ENCODE data around the gene INPP1. TPM values are rescaled to one million over a fixed set of nuclear protein-coding genes. Genes with fewer than 3 reads are reported as not detected.

Gene INPP1
- total and polyA plus RNA-seq, 7 donors: 11.9 to 28.4 (median 17.1) TPM

- Histone ChIP-seq H3K27me3 (ENCODE audit: insufficient read depth in 3 of 3, low read length in 2 of 3) (no peaks in the 10 kb centered on the region), H3K9me3 (no peaks in the 10 kb centered on the region), H3K27ac (no peak overlapping the region), H3K36me3 (ENCODE audit: insufficient read depth in 1 of 2, low read depth in 1 of 2) (no peaks in the 10 kb centered on the region), H3K4me3 (no peak overlapping the region), H3K4me1 (no peaks in the 10 kb centered on the region)
- no peak for TF ChIP-seq CTCF (IDR thresholded peaks at IDR 0.05)
- DNase-seq (no peak), ATAC-seq (no peak)
- 41 to 59% (median 53%) methylated on average over 1 of the region's 1 CpG for WGBS, 3 donors
- intact Hi-C loops (cut with DNase I): no loop called here
Observed at GRCh38 chr2:190420801-190421200, 77.4 kb downstream of the INPP1 start.

Other genes with a start within 250 kb of the INPP1 start
- 10 to 100 TPM; 17.8 to 39.0 (median 28.4) TPM for gene HIBCH, start 23.8 kb upstream of the INPP1 start, total RNA-seq
- gene HIBCH, start 23.8 kb upstream of the INPP1 start, polyA plus RNA-seq: 10 to 100 TPM; 17.3 to 22.3 (median 20.0) TPM
- gene MFSD6, start 64.8 kb downstream of the INPP1 start, total RNA-seq: 1 to 10 TPM; 4.0 to 9.4 (median 5.2) TPM
- gene MFSD6, start 64.8 kb downstream of the INPP1 start, polyA plus RNA-seq: 1 to 10 TPM; 2.6 to 5.5 (median 4.0) TPM
- 1 to 10 TPM in 2 of 4 donors, under 1 TPM in 2; 0.86 to 2.0 (median 1.3) TPM for gene NEMP2, start 191.1 kb downstream of the INPP1 start, total RNA-seq
- under 1 TPM; 0.21 to 0.39 (median 0.38) TPM for gene NEMP2, start 191.1 kb downstream of the INPP1 start, polyA plus RNA-seq

All from psoas muscle (tissue), 8 donors.